PFSK-1 (cell line): Measurements from ENCODE around the gene COL8A1.

Experiments used
- POLR2AphosphoS5 ChIP-seq: IDR thresholded peaks from 2 replicates; pipeline ENCODE4 v1.6.1; 2012; ENCODE audit warnings: low read depth, mild to moderate bottlenecking, control low read depth, low read length, moderate library complexity
- SIN3A ChIP-seq: IDR thresholded peaks from 2 replicates; pipeline ENCODE4 v1.6.1; 2012; ENCODE audit warnings: mild to moderate bottlenecking, low read length, moderate library complexity, borderline replicate concordance; ENCODE audit not compliant: insufficient read depth
- TAF1 ChIP-seq: IDR thresholded peaks from 2 replicates; pipeline ENCODE4 v1.6.1; 2012; ENCODE audit warnings: low read length, control low read depth, borderline replicate concordance; ENCODE audit not compliant: insufficient read depth
- TF ChIP-seq, protein P1 (sequence below), 2 experiments: IDR thresholded peaks; 2 replicates each; pipeline versions ENCODE4 v1.6.1 to v1.8.0; 2011 to 2012; ENCODE audit warnings: low read depth in 2 of 2, low read length in 2 of 2, control low read depth in 1 of 2, inconsistent platforms in 1 of 2, mild to moderate bottlenecking in 1 of 2, moderate library complexity in 1 of 2; ENCODE audit not compliant: insufficient read depth in 1 of 2

DNA sequence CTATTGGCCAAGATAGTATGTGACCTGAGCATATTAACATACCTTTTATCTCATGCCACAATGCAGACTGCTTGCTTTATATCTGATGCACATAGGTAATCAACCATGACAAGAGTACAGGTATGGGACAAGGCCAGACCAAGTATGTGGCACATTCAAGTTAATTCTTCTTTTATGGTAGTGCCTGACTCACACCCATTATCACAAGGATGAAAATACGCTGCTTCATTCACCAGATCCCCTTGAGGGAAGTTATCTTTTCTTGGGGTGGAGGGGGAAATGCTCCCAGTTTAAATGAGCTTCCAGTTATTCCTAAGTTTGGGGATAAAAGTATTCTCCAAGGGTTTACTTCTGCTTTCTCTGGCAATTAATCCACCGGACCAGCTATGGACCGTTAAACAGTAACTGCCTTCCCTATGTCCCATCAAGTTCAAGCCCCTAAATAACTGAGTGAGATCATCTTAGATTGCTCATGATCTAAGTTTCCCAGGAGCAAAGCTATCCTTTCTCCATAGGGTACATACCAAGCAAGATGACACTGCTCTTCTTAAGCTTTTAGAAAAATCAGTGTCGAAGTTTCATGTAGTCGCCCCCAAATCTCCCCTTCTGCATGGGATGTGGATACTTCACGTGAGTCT, 1.9 kb downstream of the COL8A1 start:
- TF ChIP-seq TAF1 (no peak), SIN3A (no peak), POLR2AphosphoS5 (no peak)
- TF ChIP-seq, protein P1, sequence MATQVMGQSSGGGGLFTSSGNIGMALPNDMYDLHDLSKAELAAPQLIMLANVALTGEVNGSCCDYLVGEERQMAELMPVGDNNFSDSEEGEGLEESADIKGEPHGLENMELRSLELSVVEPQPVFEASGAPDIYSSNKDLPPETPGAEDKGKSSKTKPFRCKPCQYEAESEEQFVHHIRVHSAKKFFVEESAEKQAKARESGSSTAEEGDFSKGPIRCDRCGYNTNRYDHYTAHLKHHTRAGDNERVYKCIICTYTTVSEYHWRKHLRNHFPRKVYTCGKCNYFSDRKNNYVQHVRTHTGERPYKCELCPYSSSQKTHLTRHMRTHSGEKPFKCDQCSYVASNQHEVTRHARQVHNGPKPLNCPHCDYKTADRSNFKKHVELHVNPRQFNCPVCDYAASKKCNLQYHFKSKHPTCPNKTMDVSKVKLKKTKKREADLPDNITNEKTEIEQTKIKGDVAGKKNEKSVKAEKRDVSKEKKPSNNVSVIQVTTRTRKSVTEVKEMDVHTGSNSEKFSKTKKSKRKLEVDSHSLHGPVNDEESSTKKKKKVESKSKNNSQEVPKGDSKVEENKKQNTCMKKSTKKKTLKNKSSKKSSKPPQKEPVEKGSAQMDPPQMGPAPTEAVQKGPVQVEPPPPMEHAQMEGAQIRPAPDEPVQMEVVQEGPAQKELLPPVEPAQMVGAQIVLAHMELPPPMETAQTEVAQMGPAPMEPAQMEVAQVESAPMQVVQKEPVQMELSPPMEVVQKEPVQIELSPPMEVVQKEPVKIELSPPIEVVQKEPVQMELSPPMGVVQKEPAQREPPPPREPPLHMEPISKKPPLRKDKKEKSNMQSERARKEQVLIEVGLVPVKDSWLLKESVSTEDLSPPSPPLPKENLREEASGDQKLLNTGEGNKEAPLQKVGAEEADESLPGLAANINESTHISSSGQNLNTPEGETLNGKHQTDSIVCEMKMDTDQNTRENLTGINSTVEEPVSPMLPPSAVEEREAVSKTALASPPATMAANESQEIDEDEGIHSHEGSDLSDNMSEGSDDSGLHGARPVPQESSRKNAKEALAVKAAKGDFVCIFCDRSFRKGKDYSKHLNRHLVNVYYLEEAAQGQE (IDR thresholded peaks at IDR 0.05; ENCODE audit: insufficient read depth in 1 of 2, low read depth in 2 of 2, low read length in 2 of 2) = no peak
